K562 (cell line): Measurements from ENCODE around the gene PLXDC1. TPM values are rescaled to one million over a fixed set of nuclear protein-coding genes. Genes with fewer than 3 reads are reported as not detected.

Source experiments
- ATAC-seq: fragments of 200-7000 bp; cut with Tn5 transposase; 3 replicates; pipeline ENCODE4 v1.9.1; 2020; ENCODE audit warnings: moderate library complexity
- BruUV-seq: library from RNA; stranded (reverse); fragments of 400-500 nt; replicated peaks from 2 replicates; lab custom pipeline; 2021; lab: Mats Ljungman, UMichigan
- CTCF ChIA-PET: fragments of 300-600 bp; formaldehyde crosslinking; extraction: SDS; loops from one replicate; lab custom pipeline; 2021; ENCODE audit warnings: low intra/inter-chr PET ratio; lab: Yijun Ruan, JAX
- POLR2A ChIA-PET: fragments of 300-600, 350-650 bp; sonication (Branson Sonifier 250); formaldehyde crosslinking; extraction: SDS; loops from one replicate; lab custom pipeline; 2021; ENCODE audit warnings: antibody characterized with exemption, inconsistent platforms; lab: Yijun Ruan, JAX
- DNase-seq, 4 experiments: peaks; one replicate each; pipeline versions ENCODE4 v3.0.0 to v3.0.0-alpha.2; 2011 to 2018; ENCODE audit warnings: low spot score in 3 of 4, mixed read lengths in 3 of 4; ENCODE audit errors: extremely low read depth in 1 of 4
- FAIRE-seq: peaks from 2 replicates; lab custom pipeline; 2011; peaks lifted over from hg19 to GRCh38; lab: Jason Lieb, UNC
- H2AFZ ChIP-seq: 2 replicates; pipeline ENCODE4 v1.6.0; 2011; ENCODE audit warnings: low read depth, low read length, control low read depth, inconsistent platforms
- H3K27ac ChIP-seq: fragments of 200-600 bp; 3 replicates; pipeline ENCODE4 v1.8.0; 2011; ENCODE audit warnings: low read depth, mild to moderate bottlenecking, control low read depth, inconsistent platforms, low read length, moderate library complexity, mixed read lengths; ENCODE audit errors: extremely low read depth
- H3K27me3 ChIP-seq, 2 experiments: fragments of 300-600 bp in 1 of 2; 2 replicates in 1 of 2; 3 replicates in 1 of 2; pipeline versions ENCODE4 v1.6.0 to v1.8.0; 2011; ENCODE audit warnings: inconsistent platforms in 2 of 2, low read length in 2 of 2, mild to moderate bottlenecking in 1 of 2, mixed read lengths in 1 of 2, moderate library complexity in 1 of 2; ENCODE audit not compliant: control insufficient read depth in 2 of 2, insufficient read depth in 2 of 2
- H3K36me3 ChIP-seq: fragments of 300-600 bp; 3 replicates; pipeline ENCODE4 v1.8.0; 2011; ENCODE audit warnings: mild to moderate bottlenecking, low read length, inconsistent platforms; ENCODE audit not compliant: control insufficient read depth, insufficient read depth
- H3K4me1 ChIP-seq, 2 experiments: fragments of 200-600 bp in 1 of 2; replicated peaks in 1 of 2; 2 replicates in 1 of 2; 3 replicates in 1 of 2; pipeline versions ENCODE4 v1.5.1 to v1.8.0; 2011; ENCODE audit warnings: inconsistent platforms in 2 of 2, low read length in 2 of 2, mild to moderate bottlenecking in 1 of 2, mixed read lengths in 1 of 2, moderate library complexity in 1 of 2; ENCODE audit not compliant: control insufficient read depth in 2 of 2, insufficient read depth in 2 of 2
- H3K4me2 ChIP-seq: 2 replicates; pipeline ENCODE4 v1.6.1; 2011; ENCODE audit warnings: low read length, control low read depth, inconsistent platforms, mixed read lengths; ENCODE audit not compliant: insufficient read depth
- H3K4me3 ChIP-seq: fragments of 200-600 bp; sonication (generic), shearing (Covaris generic); 2 replicates; pipeline ENCODE4 v1.5.1; 2016; ENCODE audit warnings: control low read depth, inconsistent platforms
- H3K79me2 ChIP-seq: fragments of 200-600 bp; 3 replicates; pipeline ENCODE4 v1.8.0; 2011; ENCODE audit warnings: low read length, inconsistent platforms; ENCODE audit not compliant: control insufficient read depth, insufficient read depth
- H3K9ac ChIP-seq, 2 experiments: 2 replicates each; pipeline versions ENCODE4 v1.6.0 to v1.6.1; 2011; ENCODE audit warnings: low read depth in 2 of 2, low read length in 2 of 2, control low read depth in 1 of 2, inconsistent platforms in 1 of 2, mild to moderate bottlenecking in 1 of 2, mixed read lengths in 1 of 2; ENCODE audit not compliant: insufficient read depth in 1 of 2
- H3K9me1 ChIP-seq: one replicate; pipeline ENCODE4 v1.6.0; 2011; ENCODE audit warnings: inconsistent platforms, mild to moderate bottlenecking, low read length, moderate library complexity; ENCODE audit not compliant: control insufficient read depth, insufficient read depth
- H3K9me3 ChIP-seq: replicated peaks from 2 replicates; pipeline ENCODE4 v1.5.1; 2011; ENCODE audit warnings: low read depth, low read length, inconsistent platforms; ENCODE audit not compliant: control insufficient read depth, insufficient read depth
- H4K20me1 ChIP-seq: replicated peaks from 2 replicates; pipeline ENCODE4 v1.6.1; 2011; ENCODE audit warnings: low read length, inconsistent platforms, mixed read lengths; ENCODE audit not compliant: control insufficient read depth, insufficient read depth
- EP300 ChIP-seq: IDR thresholded peaks from 2 replicates; pipeline ENCODE4 v1.6.1; 2012; ENCODE audit warnings: low read length, improper control_type of control experiment
- GATAD2A ChIP-seq: fragments of 450-650 bp; IDR thresholded peaks from 2 replicates; pipeline ENCODE4 v1.6.1; 2017
- NCOR1 ChIP-seq: fragments of 450-650 bp; IDR thresholded peaks from 2 replicates; pipeline ENCODE4 v1.6.1; 2016; ENCODE audit warnings: mild to moderate bottlenecking, moderate library complexity
- SMC3 ChIP-seq: conservative IDR thresholded peaks from 2 replicates; pipeline ENCODE4 v1.6.1; 2011; ENCODE audit warnings: low read depth, low read length, improper control_type of control experiment; ENCODE audit not compliant: insufficient read depth
- ZBTB1 ChIP-seq: sonication (generic); formaldehyde crosslinking; IDR thresholded peaks from 2 replicates; pipeline ENCODE4 v1.8.1; 2023; ENCODE audit warnings: missing genetic modification reagents, low read depth, mild to moderate bottlenecking, borderline replicate concordance
- WGBS: fragments of 100-300 bp; shearing (Covaris generic); methylation state at CpG from one replicate; pipeline ENCODE4 v1.1.6; 2016; ENCODE audit warnings: low coverage, mixed read lengths; ENCODE audit not compliant: insufficient coverage; ENCODE audit errors: missing lambda C conversion rate; 5-methylcytosine and 5-hydroxymethylcytosine counted together
- in situ Hi-C: fragments of 300-500 bp; cut with MboI; formaldehyde crosslinking; loops from 4 replicates; pipeline ENCODE4 v1.15.0; 2018; ENCODE audit warnings: inconsistent platforms, mixed read lengths
- intact Hi-C: fragments of 100-400 bp; cut with micrococcal nuclease; formaldehyde crosslinking; loops from 2 replicates; pipeline ENCODE4 v1.14.2; 2022
- polyA plus RNA-seq, 8 experiments: library from polyadenylated mRNA; depleted of rRNA in 4 of 8; stranded (reverse) in 5 of 8; unstranded in 3 of 8; fragments of >200 nt; fragmentation: Nextera tagmentation in 2 of 8; fragmentation: Illumina TruSeq in 1 of 8; extraction: Ambion mirVana in 2 of 8; extraction: Trizol in 1 of 8; gene quantifications; 2 replicates each; pipeline versions ENCODE4 v1.2.1 to v1.2.3, GENCODE V29; 2011 to 2014; ENCODE audit warnings: inconsistent platforms in 1 of 8, missing spikeins in 1 of 8
- total RNA-seq, 7 experiments: library from RNA; depleted of rRNA in 6 of 7; stranded (reverse); fragments of >200 nt in 6 of 7; fragmentation: Illumina TruSeq in 2 of 7; extraction: Trizol in 2 of 7; gene quantifications; 2 replicates each; pipeline versions ENCODE4 v1.2.1 to v1.2.3, GENCODE V29; 2011 to 2021; ENCODE audit warnings: low replicate concordance in 1 of 7
- TF ChIP-seq, protein P1 (sequence below): fragments of 450-650 bp; IDR thresholded peaks from 2 replicates; pipeline ENCODE4 v1.6.1; 2016; ENCODE audit warnings: mild to moderate bottlenecking
- TF ChIP-seq, protein P2 (sequence below): sonication (generic); formaldehyde crosslinking; IDR thresholded peaks from 2 replicates; pipeline ENCODE4 v1.8.0; 2022; ENCODE audit warnings: mild to moderate bottlenecking, missing genetic modification reagents
- TF ChIP-seq, protein P3 (sequence below): fragments of 250-450 bp; sonication (Bioruptor Pico); IDR thresholded peaks from 2 replicates; pipeline ENCODE4 v1.5.0; 2020; ENCODE audit warnings: mild to moderate bottlenecking, borderline replicate concordance
- TF ChIP-seq, protein P4 (sequence below), 2 experiments: fragments of 450-650 bp in 1 of 2; sonication (generic) in 1 of 2; formaldehyde crosslinking in 1 of 2; IDR thresholded peaks in 1 of 2; conservative IDR thresholded peaks in 1 of 2; 2 replicates each; pipeline versions ENCODE4 v1.6.1 to v1.8.1; 2016 to 2023; ENCODE audit warnings: mild to moderate bottlenecking in 2 of 2, moderate library complexity in 2 of 2, inconsistent platforms in 1 of 2, missing genetic modification reagents in 1 of 2

The PLXDC1 gene
- total and polyA plus RNA-seq, 9 of the 15 experiments (the other 6 are each of a cell fraction or from before 2014, with no cell fraction given) = not detected

DNA sequence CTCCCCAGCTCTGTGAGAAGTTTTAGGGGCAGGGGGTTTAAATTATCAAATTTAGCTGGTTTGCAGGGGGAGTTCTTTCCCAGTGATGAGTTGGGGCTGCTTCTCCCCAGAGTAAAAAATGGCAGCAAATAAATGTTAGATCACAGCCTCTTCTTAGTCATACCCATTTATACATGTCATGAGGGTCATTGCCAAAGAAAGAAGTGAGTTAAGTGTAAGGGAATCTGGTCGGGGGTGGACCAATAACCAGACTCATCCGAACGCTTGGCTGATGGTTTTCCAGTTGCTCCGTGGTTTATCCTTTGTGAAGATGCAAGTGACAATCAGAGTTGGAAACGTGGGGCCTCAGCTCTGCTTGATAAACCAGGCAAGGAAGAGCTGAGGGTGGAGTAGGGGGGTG, 87.1 kb downstream of the PLXDC1 start:
- ChIA-PET CTCF (no interaction called here), POLR2A (interaction anchor here (0.6 to 0.7 kb wide), 2 partner anchors 19 to 106 kb away, joined by 3 to 4 read pairs; no protein-coding TSS in a partner anchor)
- intact Hi-C loops (loop anchor here (10.0 kb wide), 1 partner anchor 80 kb away; no protein-coding TSS in a partner anchor), in situ Hi-C loops (no loop called here)
- no peaks in the 10 kb centered on the region for H3K79me2 ChIP-seq
- DNase-seq (no peak), FAIRE-seq (no peak), ATAC-seq (no peak)
- no peaks in the 10 kb centered on the region for H4K20me1 ChIP-seq
- no peak overlapping the region for H3K9ac ChIP-seq
- H3K27ac ChIP-seq = no peak overlapping the region
- H3K9me3 ChIP-seq = no peaks in the 10 kb centered on the region
- no peaks in the 10 kb centered on the region; a peak in 1 of 5 replicates for H3K4me1 ChIP-seq
- H3K4me2 ChIP-seq = no peak overlapping the region
- H3K27me3 ChIP-seq = peaks cover 37 to 51% of the 10 kb centered on the region in 2 experiments; a peak in 4 of 5 replicates
- no peaks in the 10 kb centered on the region for H3K9me1 ChIP-seq
- 6% methylated on average over 5 of the region's 5 CpGs for WGBS
- TF ChIP-seq, protein P1, sequence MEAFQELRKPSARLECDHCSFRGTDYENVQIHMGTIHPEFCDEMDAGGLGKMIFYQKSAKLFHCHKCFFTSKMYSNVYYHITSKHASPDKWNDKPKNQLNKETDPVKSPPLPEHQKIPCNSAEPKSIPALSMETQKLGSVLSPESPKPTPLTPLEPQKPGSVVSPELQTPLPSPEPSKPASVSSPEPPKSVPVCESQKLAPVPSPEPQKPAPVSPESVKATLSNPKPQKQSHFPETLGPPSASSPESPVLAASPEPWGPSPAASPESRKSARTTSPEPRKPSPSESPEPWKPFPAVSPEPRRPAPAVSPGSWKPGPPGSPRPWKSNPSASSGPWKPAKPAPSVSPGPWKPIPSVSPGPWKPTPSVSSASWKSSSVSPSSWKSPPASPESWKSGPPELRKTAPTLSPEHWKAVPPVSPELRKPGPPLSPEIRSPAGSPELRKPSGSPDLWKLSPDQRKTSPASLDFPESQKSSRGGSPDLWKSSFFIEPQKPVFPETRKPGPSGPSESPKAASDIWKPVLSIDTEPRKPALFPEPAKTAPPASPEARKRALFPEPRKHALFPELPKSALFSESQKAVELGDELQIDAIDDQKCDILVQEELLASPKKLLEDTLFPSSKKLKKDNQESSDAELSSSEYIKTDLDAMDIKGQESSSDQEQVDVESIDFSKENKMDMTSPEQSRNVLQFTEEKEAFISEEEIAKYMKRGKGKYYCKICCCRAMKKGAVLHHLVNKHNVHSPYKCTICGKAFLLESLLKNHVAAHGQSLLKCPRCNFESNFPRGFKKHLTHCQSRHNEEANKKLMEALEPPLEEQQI = no peak
- TF ChIP-seq, protein P2, sequence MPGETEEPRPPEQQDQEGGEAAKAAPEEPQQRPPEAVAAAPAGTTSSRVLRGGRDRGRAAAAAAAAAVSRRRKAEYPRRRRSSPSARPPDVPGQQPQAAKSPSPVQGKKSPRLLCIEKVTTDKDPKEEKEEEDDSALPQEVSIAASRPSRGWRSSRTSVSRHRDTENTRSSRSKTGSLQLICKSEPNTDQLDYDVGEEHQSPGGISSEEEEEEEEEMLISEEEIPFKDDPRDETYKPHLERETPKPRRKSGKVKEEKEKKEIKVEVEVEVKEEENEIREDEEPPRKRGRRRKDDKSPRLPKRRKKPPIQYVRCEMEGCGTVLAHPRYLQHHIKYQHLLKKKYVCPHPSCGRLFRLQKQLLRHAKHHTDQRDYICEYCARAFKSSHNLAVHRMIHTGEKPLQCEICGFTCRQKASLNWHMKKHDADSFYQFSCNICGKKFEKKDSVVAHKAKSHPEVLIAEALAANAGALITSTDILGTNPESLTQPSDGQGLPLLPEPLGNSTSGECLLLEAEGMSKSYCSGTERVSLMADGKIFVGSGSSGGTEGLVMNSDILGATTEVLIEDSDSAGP (CRISPR knock-in tag) = no peak
- TF ChIP-seq GATAD2A (no peak), SMC3 (no peak), NCOR1 (no peak), EP300 (no peak), ZBTB1 (CRISPR knock-in tag) (no peak)
- TF ChIP-seq, protein P3, sequence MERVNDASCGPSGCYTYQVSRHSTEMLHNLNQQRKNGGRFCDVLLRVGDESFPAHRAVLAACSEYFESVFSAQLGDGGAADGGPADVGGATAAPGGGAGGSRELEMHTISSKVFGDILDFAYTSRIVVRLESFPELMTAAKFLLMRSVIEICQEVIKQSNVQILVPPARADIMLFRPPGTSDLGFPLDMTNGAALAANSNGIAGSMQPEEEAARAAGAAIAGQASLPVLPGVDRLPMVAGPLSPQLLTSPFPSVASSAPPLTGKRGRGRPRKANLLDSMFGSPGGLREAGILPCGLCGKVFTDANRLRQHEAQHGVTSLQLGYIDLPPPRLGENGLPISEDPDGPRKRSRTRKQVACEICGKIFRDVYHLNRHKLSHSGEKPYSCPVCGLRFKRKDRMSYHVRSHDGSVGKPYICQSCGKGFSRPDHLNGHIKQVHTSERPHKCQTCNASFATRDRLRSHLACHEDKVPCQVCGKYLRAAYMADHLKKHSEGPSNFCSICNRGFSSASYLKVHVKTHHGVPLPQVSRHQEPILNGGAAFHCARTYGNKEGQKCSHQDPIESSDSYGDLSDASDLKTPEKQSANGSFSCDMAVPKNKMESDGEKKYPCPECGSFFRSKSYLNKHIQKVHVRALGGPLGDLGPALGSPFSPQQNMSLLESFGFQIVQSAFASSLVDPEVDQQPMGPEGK (CRISPR knock-in tag) = no peak
- TF ChIP-seq, protein P4, sequence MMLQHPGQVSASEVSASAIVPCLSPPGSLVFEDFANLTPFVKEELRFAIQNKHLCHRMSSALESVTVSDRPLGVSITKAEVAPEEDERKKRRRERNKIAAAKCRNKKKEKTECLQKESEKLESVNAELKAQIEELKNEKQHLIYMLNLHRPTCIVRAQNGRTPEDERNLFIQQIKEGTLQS (IDR thresholded peaks at IDR 0.05) = no peak
- TF ChIP-seq, protein P4 (CRISPR knock-in tag; conservative IDR thresholded peaks at IDR 0.05) = no peak
- H3K36me3 ChIP-seq = no peaks in the 10 kb centered on the region
- H2AFZ ChIP-seq = no peak overlapping the region
- BruUV-seq = no TSS peak
- H3K4me3 ChIP-seq = no peak overlapping the region
